GM12873 (cell line): ENCODE data around the gene SPG21.

Experiments used
- CTCF ChIP-seq: IDR thresholded peaks from 2 replicates; pipeline ENCODE4 v1.5.1; 2012; ENCODE audit warnings: low read depth, mild to moderate bottlenecking, moderate library complexity, low read length, control low read depth; ENCODE audit not compliant: insufficient read depth; ENCODE audit errors: missing control alignments

The SPG21 gene

GRCh38 chr15:64923546-64923945, 66.2 kb downstream of the SPG21 start:
- no peak for TF ChIP-seq CTCF

- TF ChIP-seq CTCF: no peak
These were observed 68.0 kb downstream of the SPG21 start for GRCh38 chr15:64921711-64922110.

- no peak for TF ChIP-seq CTCF
These were observed 70.0 kb downstream of the SPG21 start for GRCh38 chr15:64919721-64920120.

GRCh38 chr15:64917211-64917610, 72.5 kb downstream of the SPG21 start:
- TF ChIP-seq CTCF: no peak

- no peak for TF ChIP-seq CTCF
These were observed 73.3 kb downstream of the SPG21 start for GRCh38 chr15:64916365-64916764.

GRCh38 chr15:64915518-64916227, 74.0 kb downstream of the SPG21 start:
- TF ChIP-seq CTCF: no peak
